GM18868 (cell line): Measurements from ENCODE around the gene TRABD2A.
"Not testable (repeated sequence)": the region's sequence is repeated elsewhere in the genome, so short reads cannot be mapped to it uniquely, and the experiment has no call there.

ENCODE experiments used
- ATAC-seq: cut with Tn5 transposase; IDR thresholded peaks from one replicate; pipeline ENCODE4 v1.9.1; 2021; ENCODE audit warnings: mild to moderate bottlenecking, moderate library complexity; ENCODE audit not compliant: unreplicated experiment

TRABD2A gene

DNA sequence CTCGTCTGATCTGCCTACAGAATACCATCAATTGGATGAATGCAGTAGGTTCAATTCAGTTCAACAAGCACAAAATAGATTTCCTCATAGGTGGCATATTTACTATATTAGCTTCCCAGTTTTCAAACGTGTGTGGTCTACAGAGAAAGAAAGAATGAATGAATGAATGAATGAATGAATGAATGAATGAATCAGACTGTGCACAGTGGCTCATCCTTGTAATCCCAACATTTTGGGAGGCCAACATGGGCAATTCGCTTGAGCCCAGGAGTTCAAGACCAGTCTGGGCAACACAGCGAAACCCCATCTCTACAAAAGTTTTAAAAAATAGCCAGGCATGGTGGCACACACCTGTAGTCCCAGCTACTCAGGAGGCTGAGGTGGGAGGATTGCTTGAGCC lies 94.9 kb downstream of the TRABD2A start:
- no peak for ATAC-seq

DNA sequence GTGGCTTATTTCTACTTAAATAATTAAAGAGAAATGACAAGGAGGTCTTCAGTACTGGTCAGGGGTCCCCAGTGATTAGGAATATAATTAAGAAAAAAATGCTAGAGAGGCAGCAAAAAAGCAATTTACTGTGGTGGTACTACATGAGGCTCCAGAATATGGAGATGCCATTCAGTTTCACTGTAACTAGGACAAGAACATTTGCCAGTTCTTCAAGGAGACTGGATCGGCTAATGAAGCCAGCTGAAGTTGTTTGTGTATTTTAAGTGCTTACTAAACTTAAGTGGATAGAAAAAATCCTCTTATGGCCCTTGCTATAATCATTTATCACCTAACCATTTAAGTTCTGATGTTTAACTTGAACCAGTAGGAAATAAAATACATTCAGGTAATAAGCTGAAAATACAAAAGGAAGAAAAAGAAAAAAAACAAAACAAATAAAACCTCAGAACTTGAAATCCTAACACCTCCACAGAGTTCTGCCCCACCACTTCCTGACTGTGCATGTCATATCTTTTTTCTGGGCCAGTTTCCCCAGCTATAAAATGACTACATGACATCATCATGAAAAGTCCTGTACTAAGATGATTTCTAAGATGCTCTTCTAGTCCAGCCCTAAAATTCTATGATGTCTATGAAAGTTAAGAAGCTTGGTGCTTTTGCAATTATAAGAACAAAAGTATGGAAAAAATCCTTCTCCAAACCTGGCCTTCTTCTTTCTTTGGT lies 98.0 kb downstream of the TRABD2A start:
- no peak for ATAC-seq

DNA sequence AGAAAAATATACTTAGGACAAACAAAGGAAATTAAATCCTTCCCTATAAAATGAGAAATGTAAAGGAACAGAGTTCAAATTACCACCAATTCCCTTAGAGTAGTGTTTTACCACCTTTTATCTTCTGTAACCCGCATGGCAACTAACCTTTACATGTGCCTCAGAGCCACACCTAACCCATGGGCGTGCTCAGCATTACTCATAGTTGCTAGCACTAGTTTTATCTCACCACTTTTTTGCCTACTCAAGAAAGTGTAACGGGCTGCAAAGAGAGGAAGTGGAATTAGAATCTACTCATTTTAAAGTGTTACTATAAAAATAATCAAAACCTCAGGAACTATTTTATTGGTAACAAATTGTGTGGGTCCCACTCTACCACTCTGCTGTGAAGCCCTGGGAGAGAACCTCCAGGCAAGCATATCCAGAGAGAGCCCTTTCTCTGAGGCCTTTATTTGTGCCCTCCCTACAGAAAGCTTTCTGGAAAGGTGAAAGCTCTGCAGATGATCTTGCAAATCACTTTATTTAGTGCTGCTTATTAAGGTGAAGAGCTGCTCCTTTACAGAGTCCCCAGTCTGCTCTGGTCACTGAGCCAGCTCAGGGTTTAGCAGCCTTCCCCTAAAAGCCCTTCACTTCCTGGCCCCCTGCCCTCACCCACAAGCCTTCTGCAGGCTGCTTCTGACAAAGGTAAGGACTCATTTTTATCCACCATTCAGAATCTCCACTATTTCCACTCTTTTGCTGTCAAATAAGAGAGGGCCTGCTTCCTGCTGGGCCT lies 98.8 kb downstream of the TRABD2A start:
- peak; percentile 86 for ATAC-seq

DNA sequence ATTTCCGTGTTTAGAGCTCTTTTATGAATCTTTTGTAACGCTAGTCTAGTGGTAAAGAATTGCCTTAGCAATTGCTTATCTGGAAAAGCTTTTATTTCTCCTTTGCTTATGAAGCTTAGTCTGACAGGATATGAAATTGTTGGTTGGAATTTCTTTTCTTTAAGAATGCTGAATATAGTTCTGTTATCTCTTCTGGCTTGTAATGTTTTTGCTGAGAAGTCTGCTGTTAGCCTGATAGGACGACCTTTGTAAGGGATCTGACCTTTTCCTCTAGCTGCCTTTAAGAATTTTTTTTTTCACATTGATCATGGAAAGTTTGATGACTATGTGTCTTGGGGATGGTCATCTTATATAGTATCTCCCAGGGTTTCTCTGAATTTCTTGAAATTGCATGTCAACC lies 101.1 kb downstream of the TRABD2A start:
- no peak for ATAC-seq

DNA sequence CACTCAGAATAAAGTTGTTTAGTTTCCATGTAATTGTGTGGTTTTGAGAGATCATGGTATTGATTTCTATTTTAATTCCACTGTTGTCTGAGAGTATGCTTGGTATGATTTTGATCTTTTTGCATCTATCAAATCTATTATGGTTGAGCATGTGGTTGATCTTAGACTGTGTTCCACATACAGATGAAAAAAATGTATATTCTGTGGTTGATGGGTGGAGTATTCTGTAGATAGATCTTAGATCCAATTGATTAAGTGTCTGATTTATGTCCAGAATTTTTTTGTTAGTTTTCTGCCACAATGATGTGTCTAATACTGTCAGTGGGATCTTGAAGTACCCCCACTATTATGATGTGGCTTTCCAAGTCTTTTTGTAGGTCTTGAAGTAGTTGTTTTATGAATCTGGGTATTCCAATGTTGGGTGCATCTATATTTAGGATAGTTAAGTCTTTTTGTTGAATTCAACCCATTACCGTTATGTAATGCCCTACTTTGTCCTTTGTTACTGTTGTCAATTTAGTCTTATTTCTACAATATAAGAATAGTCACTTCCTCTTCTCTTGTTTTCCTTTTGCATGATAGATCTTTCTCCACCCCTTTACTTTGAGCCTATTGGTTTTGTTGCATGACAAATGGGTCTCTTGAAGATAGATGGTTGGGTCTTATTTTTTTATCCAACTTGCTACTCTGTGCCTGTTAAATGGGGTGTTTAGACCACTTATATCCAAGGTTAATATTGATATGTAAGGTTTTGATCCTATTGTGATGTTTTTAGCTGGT lies 101.8 kb downstream of the TRABD2A start:
- ATAC-seq, result no peak

DNA sequence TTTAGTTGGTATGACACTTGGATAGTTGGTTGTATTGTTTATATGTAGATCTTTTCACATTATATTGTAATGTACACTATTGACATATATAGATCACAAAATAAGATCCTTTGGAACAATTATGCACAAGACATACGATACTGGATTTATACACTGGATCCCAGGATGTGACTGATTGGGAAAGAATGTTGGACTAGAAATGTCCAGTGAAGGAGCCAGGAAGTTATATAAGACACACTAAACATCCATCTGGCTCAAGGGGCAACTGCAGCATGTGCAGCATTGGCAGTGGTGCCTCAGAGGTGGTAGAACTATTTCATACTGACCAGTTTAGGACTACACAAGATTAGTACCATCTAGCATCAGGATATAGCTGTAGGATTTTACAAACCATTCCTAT lies 104.9 kb downstream of the TRABD2A start:
- no peak for ATAC-seq

DNA sequence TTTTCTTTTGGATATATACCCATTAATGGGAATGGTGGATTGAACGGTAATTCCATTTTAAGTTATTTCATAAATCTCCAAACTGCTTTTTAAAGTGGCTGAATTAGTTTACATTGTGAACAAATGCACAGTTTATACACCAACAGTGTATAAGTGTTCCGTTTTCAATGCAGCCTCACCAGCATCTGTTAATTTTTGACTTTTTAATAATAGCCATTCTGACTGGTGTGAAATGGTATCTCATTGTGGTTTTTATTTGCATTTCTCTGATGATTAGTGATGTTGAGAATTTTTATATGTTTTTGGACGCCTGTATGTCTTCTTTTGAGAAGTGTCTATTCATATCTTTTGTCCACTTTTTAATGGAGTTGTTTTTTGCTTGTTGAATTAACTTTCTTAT lies 107.3 kb downstream of the TRABD2A start:
- not testable (repeated sequence) for ATAC-seq
